ENCODE measurements around the gene MEIOSIN.
A peak's percentile ranks its signal among the peaks of the same experiment; 100 is the strongest.
"Not testable (repeated sequence)": the region's sequence is repeated elsewhere in the genome, so short reads cannot be mapped to it uniquely, and the experiment has no call there.

Gene MEIOSIN

GRCh38 chr19:45717983-45718650 is 15.1 kb upstream of the MEIOSIN start:
- no peak for DNase-seq

DNA sequence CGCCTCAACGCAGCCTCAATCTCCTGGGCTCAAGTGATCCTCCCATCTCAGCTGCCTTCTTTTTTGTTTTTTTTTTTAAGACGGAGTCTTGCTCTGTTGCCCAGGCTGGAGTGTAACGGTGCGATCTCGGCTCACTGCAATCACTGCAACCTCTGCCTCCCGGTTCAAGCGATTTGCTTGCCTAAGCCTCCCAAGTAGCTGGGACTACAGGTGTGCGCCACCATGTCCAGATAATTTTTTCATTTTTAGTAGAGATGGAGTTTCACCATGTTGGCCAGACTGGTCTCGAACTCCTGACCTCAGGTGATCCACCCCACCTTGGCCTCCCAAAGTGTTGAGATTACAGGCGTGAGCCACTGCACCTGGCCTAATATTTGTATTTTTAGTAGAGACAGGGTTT is 13.2 kb upstream of the MEIOSIN start:
- not testable (repeated sequence) for DNase-seq

DNA sequence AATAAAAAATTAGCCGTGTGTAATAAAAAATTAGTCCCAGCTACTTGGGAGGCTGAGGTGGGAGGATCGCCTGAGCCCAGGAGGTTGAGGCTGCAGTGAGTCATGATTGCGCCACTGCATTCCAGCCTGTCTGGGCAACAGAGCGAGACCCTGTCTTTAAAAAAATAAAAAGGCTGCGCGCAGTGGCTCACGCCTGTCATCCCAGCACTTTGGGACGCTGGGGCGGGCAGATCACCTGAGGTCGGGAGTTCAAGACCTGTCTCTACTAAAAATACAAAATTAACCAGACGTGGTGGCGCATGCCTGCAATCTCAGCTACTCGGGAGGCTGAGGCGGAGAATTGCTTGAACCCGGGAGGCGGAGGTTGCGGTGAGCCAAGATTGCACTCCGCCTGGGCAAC is 4.6 kb upstream of the MEIOSIN start:
- not testable (repeated sequence) for DNase-seq

DNA sequence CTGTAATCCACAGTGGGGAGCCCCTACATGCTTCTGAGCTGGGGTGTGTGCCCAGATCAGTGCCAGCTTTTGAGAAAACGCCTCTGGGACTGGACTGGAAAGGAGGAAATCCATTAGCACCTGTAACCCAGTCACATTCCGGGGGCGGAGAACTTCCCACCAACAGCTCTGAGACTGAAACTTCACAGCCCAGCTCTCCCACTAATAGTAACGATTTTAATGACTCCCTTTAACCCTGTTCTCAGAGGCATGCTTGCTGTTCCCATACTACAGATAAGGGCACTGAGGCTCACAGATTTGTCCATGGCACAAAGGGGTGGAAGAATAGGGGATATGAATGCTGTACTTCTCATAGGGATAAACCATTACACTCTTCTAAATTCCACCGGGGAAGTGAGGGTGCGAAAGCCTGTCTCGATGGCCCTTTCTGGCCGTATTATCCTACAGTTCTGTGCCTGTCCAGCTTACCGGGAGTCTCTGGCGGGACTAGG is 3.4 kb upstream of the MEIOSIN start:
- DNase-seq = peak in 1 of 2 experiments; percentile 14

DNA sequence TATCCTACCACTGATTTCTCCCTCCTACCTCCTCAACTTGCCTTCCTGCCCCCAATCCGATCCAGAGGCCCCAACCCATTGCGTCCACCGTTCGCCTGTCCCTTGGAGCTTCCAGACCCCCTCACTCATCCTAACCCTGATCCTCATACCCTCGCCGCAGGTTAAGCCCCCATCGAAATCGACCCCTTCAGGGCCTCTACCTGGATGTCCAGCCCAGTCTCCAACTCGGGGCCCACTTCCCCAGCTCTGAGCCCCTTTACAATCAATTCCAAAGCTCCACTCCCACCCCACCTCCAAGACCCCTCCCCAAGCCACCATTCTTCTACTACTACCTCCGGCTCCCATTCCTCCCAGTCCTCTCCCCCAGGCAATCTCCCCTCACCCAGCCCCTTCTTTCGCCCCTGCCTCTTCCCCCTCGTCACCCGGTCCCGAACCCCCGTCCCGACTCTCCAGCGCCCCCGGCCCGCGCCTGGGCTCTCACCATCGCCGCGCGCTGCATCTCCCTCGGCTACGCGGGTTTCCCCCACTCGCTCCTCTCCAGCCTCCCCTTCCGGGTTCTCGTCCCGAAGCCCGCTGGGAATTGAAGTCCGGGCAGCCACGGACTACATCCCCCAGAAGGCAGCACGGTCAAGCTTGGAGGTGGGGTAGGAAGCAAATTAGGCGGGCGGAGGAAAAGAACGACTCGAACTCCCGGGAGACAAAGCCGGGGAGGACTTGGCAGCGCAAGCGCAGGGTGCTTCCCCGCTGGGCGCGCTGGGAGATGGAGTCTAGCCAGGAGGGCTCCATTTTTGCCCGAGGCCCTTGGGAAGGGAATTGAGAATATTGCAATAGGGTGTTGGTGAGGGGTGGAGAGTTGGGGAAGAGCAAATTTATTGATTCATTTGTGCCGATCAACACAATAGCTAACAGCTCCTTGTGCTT is 2.6 kb upstream of the MEIOSIN start, which contains the start of gene FBXO46:
Gene FBXO46, minus strand, starts transcription at position 529 of the 921 bp plus-strand sequence. CDS start 17,401 bp downstream, outside the sequence.
- peak; percentile 86 to 94 for DNase-seq

DNA sequence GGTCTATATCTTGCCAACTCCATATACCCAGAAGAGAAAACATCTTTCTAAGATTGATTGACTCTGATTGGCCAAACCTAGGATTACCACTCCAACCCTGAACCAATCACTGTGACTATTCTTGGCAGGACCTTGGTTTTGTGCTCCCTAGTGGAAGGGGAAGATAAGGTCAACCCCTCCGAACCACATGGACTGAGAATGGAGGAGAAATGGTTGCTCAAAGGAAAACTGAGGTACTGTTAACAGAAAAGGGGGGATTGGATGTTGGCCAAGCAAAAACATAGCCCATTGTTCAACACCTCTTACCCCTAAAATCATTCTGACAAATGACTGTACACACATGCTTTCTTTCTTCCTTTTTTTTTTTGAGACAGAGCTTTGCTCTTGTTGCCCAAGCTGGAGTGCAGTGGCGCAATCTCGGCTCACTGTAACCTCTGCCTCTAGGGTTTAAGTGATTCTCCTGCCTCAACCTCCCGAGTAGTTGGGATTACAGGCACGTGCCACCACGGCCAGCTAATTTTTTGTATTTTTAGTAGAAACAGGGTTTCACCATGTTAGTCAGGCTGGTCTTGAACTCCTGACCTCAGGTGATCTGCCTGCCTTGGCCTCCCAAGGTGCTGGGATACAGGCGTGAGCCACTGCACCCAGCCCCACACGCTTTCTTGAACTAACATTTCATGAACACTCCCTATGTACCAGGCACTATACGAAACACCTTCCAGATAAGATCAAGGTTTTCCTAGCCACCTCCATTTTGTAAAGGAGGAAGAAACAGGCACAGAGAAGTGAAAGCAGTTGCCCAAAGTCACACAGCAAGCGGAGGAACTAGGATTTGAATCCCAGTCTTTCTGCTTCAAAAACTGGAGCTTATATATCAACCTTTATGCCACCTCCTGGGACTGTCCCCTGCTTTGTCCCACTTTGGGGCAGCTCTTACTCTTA is 6.5 kb downstream of the MEIOSIN start:
- no peak for DNase-seq

DNA sequence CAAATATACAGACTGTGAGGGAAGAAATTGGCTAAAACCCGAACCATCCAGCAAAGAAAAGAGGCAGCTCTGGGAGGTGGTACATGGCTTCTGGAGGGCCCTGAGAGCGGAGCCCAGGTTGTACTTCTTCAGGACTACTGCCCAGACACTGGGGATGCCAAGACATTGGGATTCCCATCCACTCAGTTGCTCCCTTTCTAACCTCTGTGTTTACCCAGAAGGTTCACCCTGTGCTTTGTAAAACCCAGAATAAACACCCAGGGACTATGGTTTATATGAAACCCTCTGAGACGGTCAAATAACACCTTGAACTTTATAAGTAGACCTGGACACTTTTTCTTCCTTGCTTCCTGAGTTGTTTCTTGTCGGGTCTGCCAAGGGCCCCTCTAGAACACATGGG is 9.7 kb downstream of the MEIOSIN start:
- no peak for DNase-seq

DNA sequence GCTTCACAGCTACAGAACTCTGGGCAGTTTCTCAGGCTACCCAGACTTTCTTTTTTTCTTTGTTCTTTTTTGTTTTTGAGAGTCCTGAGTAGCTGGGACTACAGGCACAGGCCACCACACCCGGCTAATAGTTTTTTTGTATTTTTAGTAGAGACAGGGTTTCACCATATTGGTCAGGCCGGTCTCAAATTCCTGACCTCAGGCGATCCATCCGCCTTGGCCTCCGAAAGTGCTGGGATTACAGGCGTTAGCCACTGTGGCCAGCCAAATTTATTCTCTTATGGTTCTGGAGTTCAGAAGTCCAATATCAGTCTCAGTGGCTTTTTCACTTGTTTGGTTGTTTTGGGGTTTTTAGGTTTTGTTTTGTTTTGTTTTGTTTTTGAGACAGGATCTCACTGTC is 12.4 kb downstream of the MEIOSIN start:
- DNase-seq = no peak

DNA sequence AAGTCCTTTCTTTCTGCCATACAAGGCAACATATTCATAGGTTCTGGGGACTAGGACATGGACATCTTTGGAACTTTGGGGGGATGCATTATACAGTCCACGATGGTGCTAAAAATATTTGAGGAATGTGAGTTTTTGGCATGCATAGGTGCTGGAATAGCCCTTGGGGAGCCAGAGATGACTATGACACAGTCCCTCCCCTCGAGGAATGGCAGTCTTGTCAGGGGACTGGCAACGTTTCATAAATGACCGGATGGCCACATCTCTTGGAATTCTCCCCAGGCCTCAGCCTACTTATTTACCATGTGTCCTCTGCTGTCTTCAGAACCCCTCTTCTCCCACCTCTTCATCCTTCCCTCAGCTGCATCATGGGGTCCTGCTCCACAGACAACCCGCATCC is 13.6 kb downstream of the MEIOSIN start:
- DNase-seq = no peak

GRCh38 chr19:45747513-45747912 is 14.3 kb downstream of the MEIOSIN start:
- DNase-seq = no peak

GRCh38 chr19:45751483-45751882 is 18.2 kb downstream of the MEIOSIN start:
- DNase-seq = not testable (repeated sequence)

- no peak for DNase-seq
Measured at GRCh38 chr19:45752639-45753038, 19.4 kb downstream of the MEIOSIN start.

GRCh38 chr19:45753548-45753947 is 20.3 kb downstream of the MEIOSIN start:
- no peak for DNase-seq

DNA sequence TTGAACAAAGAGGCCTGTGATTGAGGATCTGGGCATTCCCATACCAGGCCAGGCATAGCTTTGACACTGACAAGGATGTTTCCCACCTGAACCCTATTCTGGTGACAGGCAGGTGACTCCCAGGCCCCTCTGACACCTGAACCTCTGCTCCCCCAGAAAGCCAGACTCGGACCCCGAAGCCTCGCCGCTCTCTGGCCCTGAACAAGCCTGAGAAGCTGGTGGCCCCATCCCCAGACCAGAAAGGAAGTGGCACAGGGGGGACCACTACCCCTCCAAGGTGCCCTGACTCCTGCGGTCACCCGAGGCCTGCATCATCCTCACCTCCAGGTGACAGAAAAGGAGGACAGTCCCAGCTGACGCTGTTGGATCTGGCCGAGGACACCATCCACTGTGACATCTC is 21.1 kb downstream of the MEIOSIN start:
- DNase-seq = no peak

DNA sequence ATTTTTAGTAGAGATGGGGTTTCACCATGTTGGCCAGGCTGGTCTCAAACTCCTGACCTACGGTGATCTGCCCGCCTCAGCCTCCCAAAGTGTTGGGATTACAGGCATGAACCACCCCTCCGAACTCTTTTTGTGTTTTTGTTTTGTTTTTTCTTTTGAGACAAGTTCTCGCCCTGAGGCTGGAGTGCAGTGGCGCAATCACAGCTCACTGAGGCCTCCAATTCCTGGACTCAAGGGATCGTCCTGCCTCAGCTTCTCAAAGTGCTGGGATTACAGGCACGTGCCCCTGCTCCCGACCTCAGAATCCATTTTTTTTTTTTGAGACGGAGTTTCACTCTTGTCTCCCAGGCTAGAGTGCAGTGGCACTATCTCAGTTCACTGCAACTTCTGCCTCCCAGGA is 24.5 kb downstream of the MEIOSIN start:
- DNase-seq = no peak

DNA sequence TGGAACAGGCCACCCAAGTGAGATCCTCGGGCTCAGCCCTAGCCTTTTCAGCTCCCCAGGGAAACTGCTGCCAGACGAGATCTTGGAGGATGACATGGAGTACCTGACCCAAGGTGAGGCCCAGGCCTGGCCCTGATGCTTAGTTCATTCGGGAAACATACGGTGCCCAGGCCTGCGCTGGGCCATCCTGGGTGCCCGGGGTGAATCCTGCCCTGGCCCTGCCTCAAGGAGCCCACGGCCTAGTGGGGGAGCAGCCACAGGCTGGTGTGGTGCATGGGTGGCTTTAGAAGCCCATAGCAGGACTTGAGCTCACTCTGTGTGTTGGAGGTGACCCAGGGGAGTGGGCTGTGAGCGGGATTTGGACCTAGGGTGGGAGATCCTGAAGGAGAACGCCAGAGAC is 25.7 kb downstream of the MEIOSIN start:
- no peak for DNase-seq

GRCh38 chr19:45761714-45762113 is 28.5 kb downstream of the MEIOSIN start:
- no peak for DNase-seq

DNA sequence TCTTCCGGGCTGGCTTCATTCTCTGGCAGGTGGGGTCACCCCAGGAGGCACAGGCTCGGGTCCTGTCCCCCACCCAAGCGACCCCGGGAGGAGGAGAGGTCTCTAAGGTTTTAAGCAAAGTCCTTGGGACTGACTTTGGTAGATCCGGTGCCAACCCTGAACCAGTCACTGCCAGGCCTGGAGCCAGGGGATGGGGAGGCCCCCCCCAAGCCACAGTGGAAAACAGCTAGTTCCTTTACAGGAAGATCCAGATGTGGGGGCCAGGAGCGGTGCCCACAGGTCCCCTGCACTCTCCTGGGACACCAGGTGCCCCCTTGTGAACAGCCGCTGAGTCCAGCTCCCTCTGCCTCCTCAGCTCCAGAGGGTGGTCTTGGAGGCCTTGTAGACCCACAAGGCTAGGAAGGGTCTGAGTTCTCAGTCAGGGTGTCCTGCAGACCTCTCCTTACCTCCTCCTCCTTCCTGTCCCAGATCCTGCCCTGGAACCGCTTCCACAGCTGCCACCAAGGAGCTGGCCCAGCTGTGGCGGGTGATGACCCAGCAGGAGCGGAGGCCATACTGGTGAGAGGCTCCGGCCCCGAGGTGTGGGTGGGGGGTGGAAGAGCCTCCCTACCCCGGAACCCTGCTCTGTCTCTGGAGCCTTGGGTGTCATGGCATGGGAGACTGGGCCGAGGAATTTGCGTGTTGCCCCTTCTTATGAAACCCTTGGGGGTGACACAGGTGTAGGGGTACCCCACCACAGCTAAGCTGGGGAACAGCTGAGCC is 29.8 kb downstream of the MEIOSIN start:
- DNase-seq = no peak

- DNase-seq = no peak
Measured at GRCh38 chr19:45763691-45764294, 30.6 kb downstream of the MEIOSIN start.

- DNase-seq = no peak
Measured at GRCh38 chr19:45764475-45764874, 31.2 kb downstream of the MEIOSIN start.

- DNase-seq = no peak
Measured at GRCh38 chr19:45764945-45765701, 31.9 kb downstream of the MEIOSIN start.
